H1 (cell line): ENCODE measurements around the gene SBDS. TPM values are rescaled to one million over a fixed set of nuclear protein-coding genes. Genes with fewer than 3 reads are reported as not detected.

ENCODE experiments used
- CTCF ChIA-PET: fragments of 300-600 bp; sonication (Branson Sonifier 250); formaldehyde crosslinking; loops from one replicate; lab custom pipeline; 2021; ENCODE audit not compliant: partially characterized antibody; lab: Charles Lee
- POLR2A ChIA-PET: fragments of 300-600 bp; sonication (Branson Sonifier 250); formaldehyde crosslinking; loops from one replicate; lab custom pipeline; 2021; ENCODE audit warnings: inconsistent platforms; ENCODE audit not compliant: partially characterized antibody; lab: Charles Lee
- DNase-seq, 2 experiments: peaks; one replicate each; pipeline versions ENCODE4 v3.0.0 to v3.0.0-alpha.2; 2010 to 2022; ENCODE audit warnings: low spot score in 2 of 2, low read depth in 1 of 2, mixed read lengths in 1 of 2
- FAIRE-seq: peaks from 2 replicates; lab custom pipeline; 2011; peaks lifted over from hg19 to GRCh38; lab: Jason Lieb, UNC
- H2AFZ ChIP-seq: 2 replicates; pipeline ENCODE4 v1.8.1; 2012; ENCODE audit warnings: low read length, inconsistent platforms
- H2AK5ac ChIP-seq: 2 replicates; pipeline ENCODE4 v1.6.1; 2013; ENCODE audit warnings: low read depth, low read length
- H2BK120ac ChIP-seq: replicated peaks from 2 replicates; pipeline ENCODE3; 2013; ENCODE audit warnings: low read depth, low read length, inconsistent platforms
- H2BK12ac ChIP-seq: 2 replicates; pipeline ENCODE4 v1.6.1; 2013; ENCODE audit warnings: low read depth, low read length
- H2BK15ac ChIP-seq: 2 replicates; pipeline ENCODE4 v1.6.1; 2013; ENCODE audit warnings: low read length
- H2BK20ac ChIP-seq: 2 replicates; pipeline ENCODE4 v1.6.1; 2013; ENCODE audit warnings: low read length
- H2BK5ac ChIP-seq: 2 replicates; pipeline ENCODE4 v1.6.1; 2013; ENCODE audit warnings: low read depth, low read length
- H3K14ac ChIP-seq: 2 replicates; pipeline ENCODE4 v1.6.1; 2013; ENCODE audit warnings: inconsistent platforms; ENCODE audit not compliant: insufficient read length
- H3K18ac ChIP-seq: 2 replicates; pipeline ENCODE4 v1.6.1; 2013; ENCODE audit warnings: low read length; ENCODE audit errors: extremely low read depth
- H3K23ac ChIP-seq: 2 replicates; pipeline ENCODE4 v1.6.1; 2013; ENCODE audit warnings: inconsistent platforms; ENCODE audit not compliant: insufficient read length
- H3K23me2 ChIP-seq: 2 replicates; pipeline ENCODE4 v1.6.1; 2013; ENCODE audit warnings: low read depth, low read length
- H3K27ac ChIP-seq: 2 replicates; pipeline ENCODE4 v1.6.1; 2011; ENCODE audit warnings: low read depth, low read length, inconsistent platforms
- H3K27me3 ChIP-seq, 4 experiments: replicated peaks in 1 of 4; 1 replicate in 1 of 4; 2 replicates in 3 of 4; pipeline versions ENCODE4 v1.6.1 to v1.8.1; 2011 to 2013; ENCODE audit warnings: low read length in 3 of 4, mild to moderate bottlenecking in 3 of 4, inconsistent platforms in 2 of 4, mixed read lengths in 2 of 4, moderate library complexity in 1 of 4; ENCODE audit not compliant: control insufficient read depth in 3 of 4, insufficient read depth in 3 of 4; ENCODE audit errors: extremely low read depth in 1 of 4
- H3K36me3 ChIP-seq, 4 experiments: 2 replicates each; pipeline versions ENCODE4 v1.6.1 to v1.8.1; 2011 to 2013; ENCODE audit warnings: mild to moderate bottlenecking in 4 of 4, low read length in 3 of 4, moderate library complexity in 2 of 4, control low read depth in 1 of 4, inconsistent platforms in 1 of 4; ENCODE audit not compliant: insufficient read depth in 4 of 4, control insufficient read depth in 2 of 4
- H3K4ac ChIP-seq: replicated peaks from 2 replicates; pipeline ENCODE3; 2013; ENCODE audit warnings: low read length, low read depth, mixed read lengths, inconsistent platforms; ENCODE audit not compliant: insufficient read length
- H3K4me1 ChIP-seq, 4 experiments: replicated peaks in 1 of 4; 1 replicate in 1 of 4; 2 replicates in 3 of 4; pipeline versions ENCODE4 v1.6.1 to v1.8.1; 2011 to 2013; ENCODE audit warnings: low read length in 3 of 4, inconsistent platforms in 2 of 4, mixed read lengths in 1 of 4; ENCODE audit not compliant: insufficient read depth in 4 of 4, control insufficient read depth in 3 of 4
- H3K4me2 ChIP-seq, 2 experiments: 2 replicates each; pipeline versions ENCODE4 v1.6.1 to v1.8.1; 2011 to 2013; ENCODE audit warnings: low read depth in 2 of 2, low read length in 2 of 2, control low read depth in 1 of 2, inconsistent platforms in 1 of 2, mild to moderate bottlenecking in 1 of 2; ENCODE audit not compliant: insufficient read depth in 1 of 2
- H3K4me3 ChIP-seq, 4 experiments: fragments of 200-600, 300-600 bp in 1 of 4; sonication (generic), shearing (Covaris generic), sonication (Bioruptor Twin) in 1 of 4; 2 replicates each; pipeline versions ENCODE4 v1.5.1 to v1.8.1; 2011 to 2016; ENCODE audit warnings: low read length in 4 of 4, low read depth in 3 of 4, control low read depth in 2 of 4, inconsistent platforms in 2 of 4, mild to moderate bottlenecking in 2 of 4, mixed read lengths in 1 of 4, moderate library complexity in 1 of 4; ENCODE audit not compliant: insufficient read depth in 2 of 4; ENCODE audit errors: extremely low read depth in 1 of 4
- H3K56ac ChIP-seq: replicated peaks from 2 replicates; pipeline ENCODE3; 2013; ENCODE audit warnings: low read depth, mild to moderate bottlenecking, mixed read lengths, low read length, inconsistent platforms; ENCODE audit not compliant: insufficient read length
- H3K79me1 ChIP-seq: 2 replicates; pipeline ENCODE4 v1.6.1; 2013; ENCODE audit warnings: low read depth, low read length, control low read depth
- H3K79me2 ChIP-seq, 2 experiments: 2 replicates each; pipeline versions ENCODE4 v1.6.1 to v1.8.1; 2012 to 2013; ENCODE audit warnings: low read length in 2 of 2, mild to moderate bottlenecking in 2 of 2, inconsistent platforms in 1 of 2; ENCODE audit not compliant: insufficient read depth in 2 of 2, control insufficient read depth in 1 of 2
- H3K9ac ChIP-seq, 4 experiments: replicated peaks in 1 of 4; 1 replicate in 1 of 4; 2 replicates in 3 of 4; pipeline versions ENCODE4 v1.6.1 to v1.8.1; 2011 to 2013; ENCODE audit warnings: low read depth in 3 of 4, low read length in 3 of 4, control low read depth in 2 of 4, mild to moderate bottlenecking in 2 of 4, moderate library complexity in 2 of 4, inconsistent platforms in 1 of 4; ENCODE audit errors: extremely low read depth in 1 of 4
- H3K9me3 ChIP-seq, 2 experiments: 2 replicates each; pipeline versions ENCODE4 v1.6.1 to v1.8.1; 2012 to 2013; ENCODE audit warnings: mild to moderate bottlenecking in 2 of 2, moderate library complexity in 2 of 2, control low read depth in 1 of 2, inconsistent platforms in 1 of 2, low read depth in 1 of 2, low read length in 1 of 2, mixed read lengths in 1 of 2; ENCODE audit not compliant: insufficient read depth in 2 of 2
- H4K20me1 ChIP-seq, 2 experiments: replicated peaks in 1 of 2; 2 replicates each; pipeline versions ENCODE3 to v1.8.1; 2011 to 2013; ENCODE audit warnings: inconsistent platforms in 2 of 2, low read length in 2 of 2, mild to moderate bottlenecking in 1 of 2; ENCODE audit not compliant: insufficient read depth in 2 of 2, control insufficient read depth in 1 of 2
- H4K5ac ChIP-seq: 2 replicates; pipeline ENCODE4 v1.6.1; 2013; ENCODE audit warnings: low read length, low read depth, mixed read lengths, inconsistent platforms; ENCODE audit not compliant: insufficient read length
- H4K8ac ChIP-seq: 2 replicates; pipeline ENCODE4 v1.8.0; 2013; ENCODE audit warnings: mild to moderate bottlenecking, moderate library complexity, low read length, inconsistent platforms; ENCODE audit not compliant: insufficient read depth; ENCODE audit errors: extremely low read depth
- H4K91ac ChIP-seq: replicated peaks from 2 replicates; pipeline ENCODE3; 2013; ENCODE audit warnings: low read length, mixed read lengths, inconsistent platforms; ENCODE audit not compliant: insufficient read length
- CBX5 ChIP-seq: fragments of 300-800, 300-1000 bp; sonication (generic); IDR thresholded peaks from 2 replicates; pipeline ENCODE4 v1.7.1; 2016; ENCODE audit warnings: antibody characterized with exemption, low read length, low read depth
- CREB1 ChIP-seq: IDR thresholded peaks from 2 replicates; pipeline ENCODE4 v1.6.1; 2012; ENCODE audit warnings: inconsistent platforms
- E2F6 ChIP-seq: IDR thresholded peaks from 2 replicates; pipeline ENCODE4 v1.6.1; 2012; ENCODE audit warnings: inconsistent platforms
- HDAC6 ChIP-seq: IDR thresholded peaks from one replicate; pipeline ENCODE4 v1.7.1; 2012; ENCODE audit warnings: low read depth, mild to moderate bottlenecking, inconsistent platforms, low read length, moderate library complexity
- POLR2A ChIP-seq, 2 experiments: IDR thresholded peaks; 1 replicate in 1 of 2; 2 replicates in 1 of 2; pipeline ENCODE4 v1.6.1; 2011; ENCODE audit warnings: low read depth in 2 of 2, low read length in 2 of 2, mild to moderate bottlenecking in 2 of 2; ENCODE audit errors: control extremely low read depth in 1 of 2
- POU5F1 ChIP-seq: IDR thresholded peaks from 2 replicates; pipeline ENCODE4 v1.6.1; 2011; ENCODE audit warnings: low read depth, mild to moderate bottlenecking, low read length, moderate library complexity
- SP1 ChIP-seq: IDR thresholded peaks from 2 replicates; pipeline ENCODE4 v1.6.1; 2011; ENCODE audit warnings: low read depth, low read length
- SUZ12 ChIP-seq: fragments of 200-600 bp; sonication (generic); IDR thresholded peaks from 2 replicates; pipeline ENCODE4 v1.6.1; 2012; ENCODE audit warnings: mild to moderate bottlenecking, inconsistent platforms, low read length, moderate library complexity, mixed read lengths
- TEAD4 ChIP-seq: IDR thresholded peaks from 2 replicates; pipeline ENCODE4 v1.6.1; 2012; ENCODE audit warnings: low read depth, low read length, inconsistent platforms, mixed read lengths
- YY1 ChIP-seq: IDR thresholded peaks from 2 replicates; pipeline ENCODE4 v1.6.1; 2011; ENCODE audit warnings: low read depth, mild to moderate bottlenecking, low read length
- WGBS, 2 experiments: shearing (Covaris generic) in 1 of 2; methylation state at CpG; one replicate each; pipeline versions ENCODE4 v1.1.6 to v1.1.7; 2013 to 2015; ENCODE audit warnings: low lambda C conversion rate in 2 of 2, mixed read lengths in 2 of 2, inconsistent platforms in 1 of 2, low coverage in 1 of 2, missing lambda C conversion rate in 1 of 2; ENCODE audit not compliant: insufficient replicate concordance in 2 of 2, insufficient coverage in 1 of 2, insufficient read length in 1 of 2; ENCODE audit errors: extremely low coverage in 1 of 2, missing lambda C conversion rate in 1 of 2; 5-methylcytosine and 5-hydroxymethylcytosine counted together
- polyA plus RNA-seq, 7 experiments: library from polyadenylated mRNA; depleted of rRNA in 3 of 7; stranded (reverse) in 5 of 7; unstranded in 2 of 7; fragments of >200 nt in 5 of 7; fragments of 200-250 nt in 2 of 7; gene quantifications; 1 replicate in 5 of 7; 2 replicates in 1 of 7; 4 replicates in 1 of 7; pipeline versions ENCODE4 v1.2.1 to v1.2.3, GENCODE V29; 2011 to 2013; ENCODE audit warnings: missing spikeins in 2 of 7, mixed read lengths in 2 of 7
- total RNA-seq: library from RNA; stranded (reverse); fragmentation: NEBNext Ultra II Directional; extraction: Animal tissue kit (Norgen Biotek cat#: 25700); gene quantifications from 2 replicates; pipeline ENCODE4 v1.2.1, GENCODE V29; 2021
- TF ChIP-seq, protein P1 (sequence below): IDR thresholded peaks from 2 replicates; pipeline ENCODE4 v1.6.1; 2011; ENCODE audit warnings: low read depth, mild to moderate bottlenecking, low read length; ENCODE audit not compliant: insufficient read depth
- TF ChIP-seq, protein P2 (sequence below): IDR thresholded peaks from 2 replicates; pipeline ENCODE4 v1.6.1; 2012; ENCODE audit warnings: inconsistent platforms

SBDS gene
- total and polyA plus RNA-seq, 2 of the 8 experiments (the other 6 are each of a cell fraction or from before 2014, with no cell fraction given), result 8.2 to 27.5 TPM

GRCh38 chr7:66958538-66959350, 36.6 kb downstream of the SBDS start:
- H3K27ac ChIP-seq, result no peak overlapping the region
- no peak overlapping the region for H2AK5ac ChIP-seq
- no peaks in the 10 kb centered on the region for H3K9me3 ChIP-seq
- no peak for FAIRE-seq
- no peaks in the 10 kb centered on the region for H3K23me2 ChIP-seq
- no peak overlapping the region for H3K14ac ChIP-seq
- H3K4me2 ChIP-seq, result no peak overlapping the region
- H2BK5ac ChIP-seq, result no peak overlapping the region
- H3K9ac ChIP-seq, result no peak overlapping the region
- no peaks in the 10 kb centered on the region for H3K79me2 ChIP-seq
- H2BK15ac ChIP-seq, result no peak overlapping the region
- peaks cover 8 to 28% (median 18%) of the 10 kb centered on the region in 4 experiments for H3K36me3 ChIP-seq
- no peaks in the 10 kb centered on the region for H3K79me1 ChIP-seq
- no peak overlapping the region for H4K5ac ChIP-seq
- H2BK20ac ChIP-seq, result no peak overlapping the region
- no peak overlapping the region for H3K18ac ChIP-seq
- no peak overlapping the region for H3K4me3 ChIP-seq
- ChIA-PET CTCF (interaction anchor here (0.6 to 1.3 kb wide), 4 partner anchors 8 to 26 kb away, joined by 3 to 4 read pairs (median 4); no protein-coding TSS in a partner anchor), POLR2A (interaction anchor here (0.8 kb wide), 1 partner anchor 17 kb away, joined by 3 read pairs; no protein-coding TSS in a partner anchor)
- H3K27me3 ChIP-seq, result no peaks in the 10 kb centered on the region
- 90% methylated on average over 17 of the region's 17 CpGs; no CpG with 5 or more reads in 1 of the 2 experiments for WGBS, 2 experiments
- no peak overlapping the region for H3K23ac ChIP-seq
- H2BK120ac ChIP-seq, result no peak overlapping the region
- H2AFZ ChIP-seq, result no peak overlapping the region
- DNase-seq, result no peak
- no peak overlapping the region for H4K91ac ChIP-seq
- no peak overlapping the region for H3K4ac ChIP-seq
- peaks cover 0 to 5% of the 10 kb centered on the region in 2 experiments for H4K20me1 ChIP-seq
- no peaks in the 10 kb centered on the region for H3K4me1 ChIP-seq
- no peak overlapping the region for H4K8ac ChIP-seq
- H3K56ac ChIP-seq, result no peak overlapping the region
- no peak overlapping the region for H2BK12ac ChIP-seq
- no peak for TF ChIP-seq POLR2A (IDR thresholded peaks at IDR 0.05; ENCODE audit: control extremely low read depth in 1 of 2, low read depth in 2 of 2, low read length in 2 of 2)
- TF ChIP-seq SP1, result no peak
- no peak for TF ChIP-seq CREB1
- no peak for TF ChIP-seq SUZ12
- TF ChIP-seq TEAD4, result no peak
- TF ChIP-seq CBX5, result no peak
- TF ChIP-seq, protein P1, sequence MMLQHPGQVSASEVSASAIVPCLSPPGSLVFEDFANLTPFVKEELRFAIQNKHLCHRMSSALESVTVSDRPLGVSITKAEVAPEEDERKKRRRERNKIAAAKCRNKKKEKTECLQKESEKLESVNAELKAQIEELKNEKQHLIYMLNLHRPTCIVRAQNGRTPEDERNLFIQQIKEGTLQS, result no peak
- no peak for TF ChIP-seq POU5F1
- no peak for TF ChIP-seq E2F6
- no peak for TF ChIP-seq HDAC6
- TF ChIP-seq YY1, result no peak
- TF ChIP-seq, protein P2, sequence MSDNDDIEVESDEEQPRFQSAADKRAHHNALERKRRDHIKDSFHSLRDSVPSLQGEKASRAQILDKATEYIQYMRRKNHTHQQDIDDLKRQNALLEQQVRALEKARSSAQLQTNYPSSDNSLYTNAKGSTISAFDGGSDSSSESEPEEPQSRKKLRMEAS, result no peak
